K562 (cell line): Measurements from ENCODE around the gene ECI1. TPM values are rescaled to one million over a fixed set of nuclear protein-coding genes. Genes with fewer than 3 reads are reported as not detected.

ENCODE experiments used
- C11orf30 ChIP-seq: fragments of 450-650 bp; IDR thresholded peaks from 2 replicates; pipeline ENCODE4 v1.6.1; 2016; ENCODE audit warnings: low read depth, mild to moderate bottlenecking
- CBFA2T3 ChIP-seq: fragments of 450-650 bp; IDR thresholded peaks from 2 replicates; pipeline ENCODE4 v1.6.1; 2017
- CXXC5 ChIP-seq: fragments of 250-450 bp; sonication (Bioruptor Pico); IDR thresholded peaks from 2 replicates; pipeline ENCODE4 v1.8.0; 2022; ENCODE audit warnings: inconsistent platforms, mild to moderate bottlenecking, moderate library complexity
- HNRNPH1 ChIP-seq: fragments of 200-400 bp; formaldehyde crosslinking; optimal IDR thresholded peaks from 2 replicates; pipeline ENCODE3; 2017; ENCODE audit warnings: low read depth, mild to moderate bottlenecking, low read length, moderate library complexity
- KDM2B ChIP-seq: fragments of 250-450 bp; sonication (Bioruptor Pico); IDR thresholded peaks from 2 replicates; pipeline ENCODE4 v1.8.0; 2021; ENCODE audit warnings: mild to moderate bottlenecking, moderate library complexity
- MYNN ChIP-seq, 2 experiments: sonication (generic); formaldehyde crosslinking in 1 of 2; IDR thresholded peaks; 2 replicates each; pipeline versions ENCODE4 v1.5.0 to v1.6.1; 2016 to 2020; ENCODE audit warnings: antibody characterized with exemption in 1 of 2, missing genetic modification reagents in 1 of 2
- OTX1 ChIP-seq: fragments of 450-650 bp; formaldehyde crosslinking; IDR thresholded peaks from 2 replicates; pipeline ENCODE4 v1.4.0; 2022; ENCODE audit warnings: mild to moderate bottlenecking
- PTTG1 ChIP-seq: fragments of 450-650 bp; IDR thresholded peaks from 2 replicates; pipeline ENCODE4 v1.6.1; 2016; ENCODE audit warnings: low read depth, mild to moderate bottlenecking, missing genetic modification characterization, missing compliant biosample characterization
- SMAD1 ChIP-seq: fragments of 150-350 bp; IDR thresholded peaks from 2 replicates; pipeline ENCODE4 v1.6.1; 2014; ENCODE audit warnings: low read length, low read depth; ENCODE audit not compliant: partially characterized antibody
- SMARCE1 ChIP-seq: fragments of 450-650 bp; IDR thresholded peaks from 2 replicates; pipeline ENCODE4 v1.7.1; 2016; ENCODE audit warnings: mild to moderate bottlenecking
- SMC3 ChIP-seq: conservative IDR thresholded peaks from 2 replicates; pipeline ENCODE4 v1.6.1; 2011; ENCODE audit warnings: low read depth, low read length, improper control_type of control experiment; ENCODE audit not compliant: insufficient read depth
- SUPT5H ChIP-seq: fragments of 450-650 bp; IDR thresholded peaks from 2 replicates; pipeline ENCODE4 v1.6.1; 2016
- TEAD1 ChIP-seq, 2 experiments: fragments of 450-650 bp in 1 of 2; sonication (generic) in 1 of 2; formaldehyde crosslinking; IDR thresholded peaks; 2 replicates each; pipeline versions ENCODE4 v1.4.0 to v1.8.0; 2020 to 2022; ENCODE audit warnings: mild to moderate bottlenecking in 2 of 2, missing genetic modification reagents in 1 of 2
- ZBTB43 ChIP-seq: sonication (generic); formaldehyde crosslinking; IDR thresholded peaks from 2 replicates; pipeline ENCODE4 v1.8.0; 2023; ENCODE audit warnings: mild to moderate bottlenecking, missing genetic modification reagents
- ZMIZ1 ChIP-seq, 2 experiments: fragments of 150-350 bp in 1 of 2; IDR thresholded peaks; 2 replicates each; pipeline ENCODE4 v1.6.1; 2012 to 2016; ENCODE audit warnings: low read depth in 2 of 2, low read length in 2 of 2, mild to moderate bottlenecking in 1 of 2, moderate library complexity in 1 of 2
- ZNF253 ChIP-seq: fragments of 250-450 bp; sonication (Bioruptor Pico); conservative IDR thresholded peaks from 2 replicates; pipeline ENCODE4 v1.6.1; 2021; ENCODE audit warnings: mild to moderate bottlenecking
- ZNF41 ChIP-seq: fragments of 250-450 bp; sonication (Bioruptor Pico); conservative IDR thresholded peaks from 2 replicates; pipeline ENCODE4 v1.4.0; 2020; ENCODE audit warnings: mild to moderate bottlenecking
- ZNF740 ChIP-seq, 3 experiments: fragments of 200-800 bp in 1 of 3; sonication (Bioruptor generic) in 1 of 3; sonication (generic) in 1 of 3; formaldehyde crosslinking in 1 of 3; IDR thresholded peaks; 2 replicates each; pipeline versions ENCODE4 v1.6.1 to v1.8.0; 2016 to 2022; ENCODE audit warnings: mild to moderate bottlenecking in 2 of 3, missing compliant biosample characterization in 2 of 3, missing genetic modification characterization in 2 of 3, missing genetic modification reagents in 1 of 3
- polyA plus RNA-seq, 8 experiments: library from polyadenylated mRNA; depleted of rRNA in 4 of 8; stranded (reverse) in 5 of 8; unstranded in 3 of 8; fragments of >200 nt; fragmentation: Nextera tagmentation in 2 of 8; fragmentation: Illumina TruSeq in 1 of 8; extraction: Ambion mirVana in 2 of 8; extraction: Trizol in 1 of 8; gene quantifications; 2 replicates each; pipeline versions ENCODE4 v1.2.1 to v1.2.3, GENCODE V29; 2011 to 2014; ENCODE audit warnings: inconsistent platforms in 1 of 8, missing spikeins in 1 of 8
- total RNA-seq, 7 experiments: library from RNA; depleted of rRNA in 6 of 7; stranded (reverse); fragments of >200 nt in 6 of 7; fragmentation: Illumina TruSeq in 2 of 7; extraction: Trizol in 2 of 7; gene quantifications; 2 replicates each; pipeline versions ENCODE4 v1.2.1 to v1.2.3, GENCODE V29; 2011 to 2021; ENCODE audit warnings: low replicate concordance in 1 of 7

The ECI1 gene
- total and polyA plus RNA-seq, 9 of the 15 experiments (the other 6 are each of a cell fraction or from before 2014, with no cell fraction given): 4.7 to 189 (median 54.0) TPM

GRCh38 chr16:2296661-2297505, 45.5 kb upstream of the ECI1 start (continued):
- TF ChIP-seq KDM2B (CRISPR knock-in tag): no peak
- TF ChIP-seq ZBTB43 (CRISPR knock-in tag): no peak
- TF ChIP-seq OTX1 (CRISPR knock-in tag): no peak
- TF ChIP-seq SUPT5H: no peak
- TF ChIP-seq C11orf30: no peak
- TF ChIP-seq SMAD1: no peak
- peak; percentile 20; the same call in 1 of the 2 replicates for TF ChIP-seq MYNN (IDR thresholded peaks at IDR 0.05)
- no peak for TF ChIP-seq MYNN (CRISPR knock-in tag; IDR thresholded peaks at IDR 0.05)
- TF ChIP-seq CXXC5 (CRISPR knock-in tag): 0 out of 2 replicates have a peak, but pooled peaks have one; percentile 30
- 0 out of 4 replicates have a peak, but pooled peaks of 1 of the 2 experiments have one; percentile 31 for TF ChIP-seq ZMIZ1 (IDR thresholded peaks at IDR 0.05; ENCODE audit: low read depth in 2 of 2, low read length in 2 of 2)
- no peak for TF ChIP-seq ZNF41
- peak; percentile 42 to 73; a peak in 3 of 4 replicates for TF ChIP-seq TEAD1 (CRISPR knock-in tag; IDR thresholded peaks at IDR 0.05)
- peak; percentile 98 for TF ChIP-seq ZNF740 (CRISPR knock-in tag; IDR thresholded peaks at IDR 0.05)
- TF ChIP-seq ZNF740 (tag; IDR thresholded peaks at IDR 0.05): peak in 1 of 2 experiments; percentile 86; a peak in 2 of 4 replicates
- TF ChIP-seq PTTG1 (tag): no peak
- no peak for TF ChIP-seq SMARCE1
- TF ChIP-seq HNRNPH1: no peak
- TF ChIP-seq CBFA2T3: no peak
- TF ChIP-seq SMC3: peak; percentile 69
- TF ChIP-seq ZNF253 (CRISPR knock-in tag): no peak
